HG03469 (cell line): Measurements from ENCODE around the gene MORC3.
"Not testable (repeated sequence)": the region's sequence is repeated elsewhere in the genome, so short reads cannot be mapped to it uniquely, and the experiment has no call there.

Source experiments
- ATAC-seq: cut with Tn5 transposase; IDR thresholded peaks from one replicate; pipeline ENCODE4 v1.9.1; 2021; ENCODE audit warnings: mild to moderate bottlenecking, moderate library complexity, moderate number of reproducible peaks; ENCODE audit not compliant: unreplicated experiment

MORC3 gene

DNA sequence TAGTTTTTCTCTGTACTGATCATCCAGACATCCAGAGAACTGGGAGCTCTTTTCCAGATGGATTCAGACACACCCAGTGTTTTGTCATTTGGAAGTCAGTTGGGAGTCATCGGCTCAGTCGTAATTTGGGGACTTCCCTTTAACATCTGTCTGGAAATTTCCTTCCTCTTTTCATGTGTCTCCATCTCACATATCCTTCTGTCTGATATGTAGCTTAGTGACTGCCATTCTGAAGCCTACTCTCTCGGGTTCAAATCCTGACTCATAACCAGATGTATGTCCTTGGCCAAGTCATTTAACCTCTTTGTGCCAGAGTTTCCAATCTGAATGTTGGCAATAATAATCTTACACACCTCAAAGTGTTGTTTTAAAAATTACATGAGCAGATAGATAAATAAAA is 3.0 kb downstream of the MORC3 start:
- no peak for ATAC-seq

DNA sequence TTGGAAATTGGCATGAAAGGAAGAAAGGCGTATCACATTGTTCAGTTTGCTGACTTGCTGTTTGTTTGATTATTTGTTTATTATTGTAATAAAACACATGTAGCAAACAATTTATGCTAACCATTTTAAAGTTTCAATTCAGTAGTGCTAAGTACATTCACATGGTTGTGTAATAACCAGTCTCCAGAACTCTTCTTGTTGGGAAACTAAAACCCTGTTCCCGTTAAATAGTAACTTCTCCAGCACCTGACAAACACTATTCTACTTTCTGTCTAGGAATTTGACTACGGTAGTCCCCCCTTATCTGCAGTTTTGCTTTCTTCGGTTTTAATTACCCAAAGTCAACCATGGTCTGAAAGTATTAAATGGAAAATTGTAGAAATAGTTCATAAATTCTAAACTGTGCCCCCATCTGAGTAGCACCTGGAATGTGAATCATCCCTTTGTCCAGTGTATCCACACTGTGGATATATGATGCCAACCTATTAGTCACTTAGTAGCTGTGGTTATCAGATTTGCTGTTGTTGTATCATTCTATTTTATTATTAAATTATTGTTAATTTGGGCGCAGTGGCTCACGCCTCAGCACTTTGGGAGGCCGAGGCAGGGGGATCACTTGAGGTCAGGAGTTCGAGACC is 5.5 kb downstream of the MORC3 start:
- no peak for ATAC-seq

GRCh38 chr21:36330904-36331303 is 10.9 kb downstream of the MORC3 start:
- ATAC-seq: no peak

- ATAC-seq: no peak
Observed at GRCh38 chr21:36337099-36337509, 17.1 kb downstream of the MORC3 start.

GRCh38 chr21:36338975-36339374 is 19.0 kb downstream of the MORC3 start:
- no peak for ATAC-seq

GRCh38 chr21:36342581-36342980 is 22.6 kb downstream of the MORC3 start:
- ATAC-seq: not testable (repeated sequence)

DNA sequence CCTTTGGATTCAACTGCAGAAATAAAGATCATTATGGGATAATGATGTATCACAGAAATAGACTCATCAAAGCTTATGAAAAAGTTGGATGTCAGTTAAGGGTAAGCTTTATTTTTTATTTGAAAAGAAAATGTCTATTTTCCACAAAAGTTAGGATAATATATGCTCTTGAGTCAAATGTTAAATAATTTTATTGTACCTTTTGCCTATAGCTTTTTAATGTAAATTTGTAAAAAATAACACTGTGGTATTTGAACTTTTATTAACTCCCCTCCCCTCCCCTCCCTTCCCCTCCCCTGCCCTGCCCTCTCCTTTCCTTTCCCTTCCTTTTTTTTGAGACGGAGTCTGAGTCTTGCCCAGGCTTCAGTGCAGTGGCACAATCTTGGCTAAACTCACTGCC is 24.9 kb downstream of the MORC3 start:
- ATAC-seq: no peak

GRCh38 chr21:36347278-36347961 is 27.4 kb downstream of the MORC3 start:
- no peak for ATAC-seq

DNA sequence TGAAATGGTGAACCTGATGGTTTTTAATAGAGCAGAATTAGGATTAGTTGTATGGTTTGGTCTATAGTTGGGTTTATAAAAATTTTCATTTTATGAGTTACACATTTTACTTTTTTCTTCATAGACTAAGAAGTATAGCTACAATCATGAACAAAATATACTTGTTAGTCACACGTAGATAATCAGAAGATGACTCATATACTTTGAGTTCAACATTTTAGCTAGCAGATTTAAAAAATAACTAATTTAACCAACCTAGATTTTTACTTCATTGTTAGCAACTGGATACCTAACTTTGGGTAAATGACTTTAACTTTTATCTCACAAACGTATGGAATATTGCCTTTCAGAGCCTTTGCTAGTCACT is 27.9 kb downstream of the MORC3 start:
- ATAC-seq: no peak

GRCh38 chr21:36349315-36349714 is 29.3 kb downstream of the MORC3 start:
- no peak for ATAC-seq

DNA sequence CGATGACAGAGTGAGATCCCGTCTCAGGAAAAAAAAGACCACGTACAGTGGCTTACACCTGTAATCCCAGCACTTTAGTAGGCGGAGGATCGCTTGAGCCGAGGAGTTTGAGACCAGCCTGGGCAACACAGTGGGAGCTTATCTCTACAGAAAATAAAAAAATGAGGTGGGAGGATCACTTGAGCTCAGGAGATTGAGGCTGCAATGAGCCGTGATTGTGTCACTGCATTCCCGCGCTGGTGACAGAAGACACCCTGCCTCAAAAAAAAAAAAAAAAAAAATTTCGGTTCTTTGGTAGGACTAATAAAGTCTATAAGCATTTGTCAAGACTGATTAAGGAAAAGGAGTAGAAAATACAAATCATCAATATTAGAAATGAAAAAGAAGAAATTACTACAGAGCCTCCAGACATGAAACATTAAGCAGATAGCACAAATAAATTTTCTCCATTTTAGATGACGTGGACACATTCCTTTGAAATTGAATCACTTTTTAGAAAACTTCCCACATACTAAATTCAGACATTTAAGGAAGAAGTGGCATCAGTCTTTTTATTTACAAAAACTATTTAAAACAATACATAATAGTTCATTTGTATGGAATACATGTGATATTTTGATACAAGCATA is 30.4 kb downstream of the MORC3 start:
- ATAC-seq: no peak

GRCh38 chr21:36354918-36355680 is 35.1 kb downstream of the MORC3 start:
- no peak for ATAC-seq

GRCh38 chr21:36355868-36356267 is 35.9 kb downstream of the MORC3 start:
- ATAC-seq: no peak

DNA sequence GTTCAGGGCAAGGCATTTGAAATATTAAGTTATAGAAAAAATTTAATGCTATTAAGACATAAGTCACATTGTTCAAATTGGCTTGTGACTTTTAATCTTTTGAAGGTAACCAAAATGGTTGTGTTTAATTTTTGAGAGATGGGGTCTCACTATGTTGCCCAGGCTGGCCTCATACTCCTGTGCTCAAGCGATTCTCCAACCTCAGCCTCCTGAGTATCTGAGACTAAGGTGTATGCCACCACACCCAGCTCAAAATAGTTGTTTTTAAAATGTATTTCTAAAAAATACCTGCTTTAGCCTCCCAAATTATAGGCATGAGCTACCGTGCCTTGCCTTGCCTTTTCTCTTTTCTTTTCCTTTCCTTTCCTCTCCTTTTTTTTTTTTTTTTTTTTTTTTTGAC is 39.2 kb downstream of the MORC3 start:
- ATAC-seq: no peak

GRCh38 chr21:36369064-36369685 is 49.2 kb downstream of the MORC3 start:
- no peak for ATAC-seq

GRCh38 chr21:36375994-36376393 is 56.0 kb downstream of the MORC3 start:
- no peak for ATAC-seq

GRCh38 chr21:36377391-36377842 is 57.4 kb downstream of the MORC3 start:
- ATAC-seq: no peak

- no peak for ATAC-seq
Observed at GRCh38 chr21:36379251-36379650, 59.3 kb downstream of the MORC3 start.

GRCh38 chr21:36381841-36382589 is 62.0 kb downstream of the MORC3 start:
- ATAC-seq: no peak

DNA sequence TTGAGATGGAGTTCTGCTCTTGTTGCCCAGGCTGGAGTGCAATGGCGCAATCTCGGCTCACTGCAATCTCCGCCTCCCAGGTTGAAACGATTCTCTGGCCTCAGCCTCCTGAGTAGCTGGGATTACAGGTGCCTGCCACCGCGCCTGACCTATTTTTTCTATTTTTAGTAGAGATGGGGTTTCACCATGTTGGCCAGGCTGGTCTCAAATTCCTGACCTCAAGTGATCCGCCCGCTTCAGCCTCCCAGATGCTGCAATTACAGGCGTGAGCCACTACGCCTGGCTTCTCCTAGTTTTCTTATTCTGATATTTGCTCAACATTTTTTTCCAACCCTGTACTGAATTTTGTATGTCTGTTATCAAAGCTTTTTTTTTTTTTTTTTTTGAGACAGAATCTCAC is 62.7 kb downstream of the MORC3 start:
- not testable (repeated sequence) for ATAC-seq
